GM10266 (cell line): ENCODE data around the gene MED13L.

Source experiments
- DNase-seq: peaks from one replicate; pipeline ENCODE4 v3.0.0; 2012; ENCODE audit errors: extremely low spot score
- CTCF ChIP-seq: IDR thresholded peaks from 2 replicates; pipeline ENCODE4 v1.5.1; 2012; ENCODE audit warnings: mild to moderate bottlenecking, low read depth; ENCODE audit not compliant: control insufficient read depth, insufficient read depth; ENCODE audit errors: missing control alignments

MED13L gene

GRCh38 chr12:115914122-115914521 lies 363.4 kb downstream of the MED13L start:
- DNase-seq: no peak
- no peak for TF ChIP-seq CTCF

- DNase-seq: no peak
- TF ChIP-seq CTCF: no peak
Observed at GRCh38 chr12:115912440-115912839, 365.1 kb downstream of the MED13L start.

- no peak for TF ChIP-seq CTCF
- no peak for DNase-seq
Observed at GRCh38 chr12:115911360-115911759, 366.1 kb downstream of the MED13L start.

- no peak for DNase-seq
- TF ChIP-seq CTCF: no peak
Observed at GRCh38 chr12:115910057-115910456, 367.4 kb downstream of the MED13L start.
